ENCODE results near the gene SLC2A1. TPM values are rescaled to one million over a fixed set of nuclear protein-coding genes. Genes with fewer than 3 reads are reported as not detected.

The SLC2A1 gene
- total RNA-seq, 1 experiment from 2014 or later: 327 TPM

- Histone ChIP-seq H3K4me1 (replicated peaks; ENCODE audit: insufficient read depth) (no peaks in the 10 kb centered on the region), H3K9me3 (ENCODE audit: insufficient read depth, low read depth) (no peaks in the 10 kb centered on the region), H3K27me3 (ENCODE audit: insufficient read depth, low read depth) (no peaks in the 10 kb centered on the region), H2AFZ (no peak overlapping the region), H3K9me2 (ENCODE audit: insufficient read depth) (no peaks in the 10 kb centered on the region), H4K20me1 (ENCODE audit: insufficient read depth) (no peaks in the 10 kb centered on the region), H3K4me2 (no peak overlapping the region), H3K27ac (no peak overlapping the region), H3F3A (ENCODE audit: insufficient read depth, low read depth) (no peaks in the 10 kb centered on the region), H3K79me2 (ENCODE audit: low read depth) (no peaks in the 10 kb centered on the region), H3K36me3 (ENCODE audit: low read depth) (no peaks in the 10 kb centered on the region), H3K4me3 (no peak overlapping the region)
- ChIA-PET CTCF (no interaction called here), POLR2A (ENCODE audit: unreplicated experiment) (interaction anchor here (0.6 kb wide), 1 partner anchor 71 kb away, joined by 5 read pairs; no protein-coding TSS in a partner anchor)
- no peak for DNase-seq
- no TSS peak for BruUV-seq (replicated peaks)
- intact Hi-C loops (cut with micrococcal nuclease; ENCODE audit: unreplicated experiment): no loop called here
- TF ChIP-seq CTCF (conservative IDR thresholded peaks at IDR 0.05): no peak
- no peak for TF ChIP-seq EZH2 (IDR thresholded peaks at IDR 0.05; ENCODE audit: low read depth)
Measured at GRCh38 chr1:42979036-42979430, 20.4 kb upstream of the SLC2A1 start.

GRCh38 chr1:42978317-42979035 lies 19.8 kb upstream of the SLC2A1 start:
- POLR2A ChIA-PET (ENCODE audit: unreplicated experiment): no interaction called here
- Histone ChIP-seq H4K20me1 (ENCODE audit: insufficient read depth) (no peaks in the 10 kb centered on the region), H3K79me2 (ENCODE audit: low read depth) (no peaks in the 10 kb centered on the region), H3K27me3 (ENCODE audit: insufficient read depth, low read depth) (no peaks in the 10 kb centered on the region), H3K9me3 (ENCODE audit: insufficient read depth, low read depth) (no peaks in the 10 kb centered on the region), H3K4me2 (no peak overlapping the region), H3F3A (ENCODE audit: insufficient read depth, low read depth) (no peaks in the 10 kb centered on the region), H3K4me1 (replicated peaks; ENCODE audit: insufficient read depth) (0 out of 2 replicates have a peak, but pooled peaks cover 2% of the 10 kb centered on the region), H2AFZ (no peak overlapping the region), H3K27ac (no peak overlapping the region), H3K36me3 (ENCODE audit: low read depth) (no peaks in the 10 kb centered on the region), H3K9me2 (ENCODE audit: insufficient read depth) (no peaks in the 10 kb centered on the region), H3K4me3 (no peak overlapping the region)
- BruUV-seq (replicated peaks): no TSS peak
- intact Hi-C loops (cut with micrococcal nuclease; ENCODE audit: unreplicated experiment): no loop called here
- no peak for DNase-seq
- no peak for TF ChIP-seq CTCF (conservative IDR thresholded peaks at IDR 0.05)
- TF ChIP-seq EZH2 (IDR thresholded peaks at IDR 0.05; ENCODE audit: low read depth): no peak
- CTCF ChIA-PET: no interaction called here

GRCh38 chr1:42977653-42978052 lies 19.0 kb upstream of the SLC2A1 start:
- no TSS peak for BruUV-seq (replicated peaks)
- Histone ChIP-seq H3K79me2 (ENCODE audit: low read depth) (no peaks in the 10 kb centered on the region), H2AFZ (no peak overlapping the region), H3K36me3 (ENCODE audit: low read depth) (no peaks in the 10 kb centered on the region), H3K9me3 (ENCODE audit: insufficient read depth, low read depth) (no peaks in the 10 kb centered on the region), H3K4me3 (no peak overlapping the region), H3K27ac (no peak overlapping the region), H3F3A (ENCODE audit: insufficient read depth, low read depth) (no peaks in the 10 kb centered on the region), H4K20me1 (ENCODE audit: insufficient read depth) (no peaks in the 10 kb centered on the region), H3K4me1 (replicated peaks; ENCODE audit: insufficient read depth) (0 out of 2 replicates have a peak, but pooled peaks cover 10% of the 10 kb centered on the region), H3K4me2 (no peak overlapping the region), H3K27me3 (ENCODE audit: insufficient read depth, low read depth) (no peaks in the 10 kb centered on the region), H3K9me2 (ENCODE audit: insufficient read depth) (no peaks in the 10 kb centered on the region)
- intact Hi-C loops (cut with micrococcal nuclease; ENCODE audit: unreplicated experiment): no loop called here
- TF ChIP-seq EZH2 (IDR thresholded peaks at IDR 0.05; ENCODE audit: low read depth): no peak
- TF ChIP-seq CTCF (conservative IDR thresholded peaks at IDR 0.05): no peak
- DNase-seq: no peak
- ChIA-PET CTCF (interaction anchor here (0.7 kb wide), 1 partner anchor 56 kb away, joined by 3 read pairs; no protein-coding TSS in a partner anchor), POLR2A (ENCODE audit: unreplicated experiment) (no interaction called here)

Measured in PC-9 (cell line).